ELR (cell line): ENCODE data around the gene SIGLEC6.
"Not testable (repeated sequence)": the region's sequence is repeated elsewhere in the genome, so short reads cannot be mapped to it uniquely, and the experiment has no call there.

Experiments
- DNase-seq: peaks from one replicate; pipeline ENCODE4 v3.0.0-alpha.2; 2015; ENCODE audit warnings: low read depth

The SIGLEC6 gene

DNA sequence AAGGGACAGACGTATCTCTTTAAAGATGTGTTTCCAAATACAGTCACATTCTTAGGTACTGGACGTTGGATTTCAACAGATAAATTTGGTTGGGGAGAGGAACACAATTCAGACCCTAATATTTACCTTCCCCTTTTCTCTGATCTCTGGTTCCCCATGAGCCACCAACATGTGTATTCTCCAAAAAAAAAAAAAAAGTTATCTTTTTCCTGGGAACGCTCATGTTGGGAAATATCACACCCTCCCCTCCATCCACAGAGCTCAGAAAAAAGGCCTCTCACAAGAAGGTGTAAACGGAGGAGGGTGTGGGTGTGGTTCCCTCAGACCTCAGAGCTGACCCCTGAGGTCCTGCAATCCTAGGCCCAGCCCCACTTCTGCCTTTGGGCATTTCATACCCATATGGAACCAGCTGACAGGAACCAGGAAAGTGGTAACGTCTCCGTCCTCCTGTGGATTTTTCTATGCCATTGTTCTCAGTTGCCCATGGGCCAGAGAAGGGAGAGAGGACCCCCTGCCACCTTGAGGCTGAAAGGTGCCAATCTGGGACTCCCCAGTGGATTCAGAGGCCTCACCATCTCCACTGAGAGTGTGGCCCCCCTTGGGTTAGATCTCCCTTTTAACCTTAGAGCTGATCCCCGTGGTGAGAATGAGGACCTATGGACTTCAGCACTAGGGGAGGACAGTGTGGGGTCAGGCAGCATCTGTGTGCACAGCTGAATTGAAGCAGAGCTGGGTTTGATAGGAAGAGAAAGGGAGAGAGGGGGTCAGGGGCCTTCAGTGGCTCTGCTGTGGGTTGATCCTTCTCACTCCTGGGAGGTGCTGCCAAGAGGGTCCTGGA lies 21.4 kb downstream of the SIGLEC6 start:
- DNase-seq, result no peak

DNA sequence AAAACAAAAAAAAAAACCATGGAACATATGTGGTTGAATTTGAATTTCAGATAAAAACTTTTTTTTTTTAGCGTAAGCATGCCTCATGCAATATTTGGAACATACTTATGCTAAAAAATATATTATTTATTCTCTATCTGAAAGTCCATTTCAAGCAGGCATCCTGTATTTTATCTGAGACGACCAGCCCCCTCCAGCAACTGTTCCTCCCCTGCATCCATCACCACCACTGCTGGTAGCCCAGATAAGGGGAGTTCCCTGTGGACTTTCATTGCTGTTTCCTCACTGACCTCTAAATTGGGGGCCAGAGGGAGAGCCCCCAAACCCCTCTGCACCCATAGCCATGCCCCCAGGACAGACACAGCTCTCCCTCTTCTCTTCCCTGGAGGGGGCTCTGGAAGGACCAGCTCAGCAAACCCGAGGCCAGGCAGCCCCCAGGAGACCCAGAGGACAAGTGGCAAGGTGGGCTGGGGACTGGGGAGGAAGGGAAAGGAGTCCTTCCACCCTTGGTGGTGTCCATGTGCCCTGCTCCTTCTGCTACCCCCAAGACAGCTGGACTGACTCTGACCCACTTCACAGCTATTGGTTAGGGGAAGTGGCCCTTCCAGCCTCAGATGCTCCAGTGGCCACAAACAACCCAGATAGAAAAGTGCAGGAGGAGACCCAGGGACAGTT lies 23.3 kb downstream of the SIGLEC6 start:
- DNase-seq, result no peak

DNA sequence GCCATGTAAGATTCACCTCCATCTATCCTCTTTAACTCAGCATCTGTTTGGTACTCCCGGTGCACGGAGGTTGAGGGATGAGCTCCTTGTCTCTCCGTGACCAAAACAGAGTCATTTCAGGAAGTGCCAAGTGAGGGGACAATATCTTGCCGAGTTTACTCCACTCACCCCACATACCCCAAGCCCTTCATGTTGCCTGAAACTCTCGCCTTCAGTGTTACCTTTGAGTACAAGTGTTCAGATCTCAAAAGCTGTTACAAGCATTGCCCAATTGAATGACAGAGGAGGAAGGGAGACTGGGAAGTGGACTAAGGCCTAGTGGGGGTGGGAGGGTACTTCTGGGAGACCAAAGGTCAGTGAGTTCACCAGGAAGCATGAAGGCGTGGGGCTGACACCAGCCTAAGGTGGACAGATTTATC lies 23.8 kb downstream of the SIGLEC6 start:
- no peak for DNase-seq

- no peak for DNase-seq
Observed at GRCh38 chr19:51507192-51507591, 24.3 kb downstream of the SIGLEC6 start.

DNA sequence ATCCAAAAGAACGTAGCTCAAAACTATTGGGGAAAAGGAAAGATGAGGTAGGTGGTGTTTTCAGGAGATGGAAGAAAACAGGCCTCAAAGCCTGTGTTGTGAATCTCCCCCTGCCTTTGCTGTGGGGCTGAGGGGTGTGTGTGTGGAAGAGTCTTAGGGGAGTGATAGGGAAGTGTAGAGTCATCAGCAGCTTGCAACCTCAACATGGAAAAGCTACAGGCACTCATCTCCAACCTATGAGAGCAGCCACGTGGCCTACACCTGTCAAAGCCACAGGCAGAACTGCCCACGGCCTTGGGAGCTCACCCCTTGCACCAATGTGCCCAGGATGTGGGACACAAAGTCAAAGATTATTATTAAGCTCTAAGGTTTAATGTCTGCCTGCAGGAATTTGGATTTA lies 25.6 kb downstream of the SIGLEC6 start:
- no peak for DNase-seq

- no peak for DNase-seq
Observed at GRCh38 chr19:51503896-51504295, 27.6 kb downstream of the SIGLEC6 start.

- DNase-seq, result no peak
Observed at GRCh38 chr19:51503286-51503817, 28.1 kb downstream of the SIGLEC6 start.

DNA sequence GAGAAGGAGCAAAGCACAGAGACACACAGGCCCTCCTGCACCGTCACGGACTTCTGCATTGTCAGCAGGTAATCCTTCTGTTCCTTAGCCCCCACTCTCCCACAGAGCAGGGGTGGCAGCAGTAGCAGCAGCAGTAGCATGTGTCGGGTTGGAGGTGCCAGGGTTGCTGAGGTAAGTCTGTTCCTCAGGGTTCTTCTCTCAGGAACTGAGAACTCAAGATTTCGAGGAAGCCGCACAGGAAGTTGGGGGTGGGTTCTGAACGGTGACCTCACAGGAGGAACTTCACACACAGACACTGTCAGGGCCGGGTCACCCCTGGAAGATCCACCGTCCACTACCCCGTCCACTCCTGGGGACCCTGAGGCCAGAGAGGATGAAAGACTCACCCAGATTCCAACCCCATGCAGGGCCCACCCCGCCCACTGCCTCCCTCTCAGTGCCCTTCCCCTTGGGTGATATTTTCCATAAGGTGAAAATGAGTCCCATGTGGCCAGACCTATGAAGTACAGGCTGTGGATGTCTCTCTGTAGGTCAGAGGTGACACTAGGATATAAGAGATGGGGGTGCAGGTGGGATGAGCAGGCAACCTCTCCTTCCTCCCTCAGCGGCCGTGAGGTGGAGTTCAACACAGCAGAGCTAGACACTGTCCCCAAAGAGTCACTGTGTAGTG lies 29.7 kb downstream of the SIGLEC6 start, which contains the start of gene SIGLEC12:
TSS of gene SIGLEC12 (minus strand) at position 207 of the 670 bp plus-strand sequence. CDS start at position 140, 67 bp downstream.
- DNase-seq, result no peak

DNA sequence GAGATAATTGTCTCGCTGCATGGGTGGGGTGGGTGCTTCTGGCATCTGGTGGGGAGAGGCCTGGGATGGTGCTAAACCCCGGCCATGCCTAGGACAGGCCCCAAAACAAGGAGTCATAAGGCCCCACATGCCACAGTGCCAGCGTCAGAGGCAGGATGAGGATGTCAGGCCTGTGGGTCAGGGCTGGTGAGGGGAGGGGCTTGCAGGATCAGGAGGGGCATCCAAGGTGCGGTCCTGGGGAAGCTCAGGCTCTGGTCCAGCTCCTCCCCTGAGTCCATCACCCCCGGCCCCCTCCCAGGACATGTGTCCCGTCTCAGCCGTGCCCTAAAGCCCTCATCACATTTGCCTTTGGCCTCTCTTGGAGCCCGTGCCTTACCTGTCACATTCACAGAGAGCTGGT lies 30.5 kb downstream of the SIGLEC6 start:
- DNase-seq, result not testable (repeated sequence)

GRCh38 chr19:51497666-51498065 lies 33.8 kb downstream of the SIGLEC6 start:
- no peak for DNase-seq

DNA sequence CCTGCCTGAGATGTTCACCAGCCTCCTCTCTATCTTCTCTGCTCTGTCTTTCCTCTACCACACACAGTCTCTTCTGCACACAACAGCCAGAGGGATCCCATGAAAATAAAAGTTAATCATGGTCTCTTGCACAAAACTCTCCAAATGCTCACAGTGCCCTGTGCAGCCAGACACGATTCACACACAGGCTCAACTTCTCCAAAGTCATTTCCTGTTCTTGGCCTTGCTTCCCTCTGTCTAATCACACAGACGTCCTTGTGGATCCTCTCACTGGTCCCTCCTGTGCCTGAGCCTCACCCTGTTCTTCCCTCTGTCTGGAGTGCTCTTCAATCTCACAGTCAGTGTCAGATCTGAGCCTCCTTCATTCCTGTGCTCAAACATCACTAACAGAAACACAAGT lies 37.7 kb downstream of the SIGLEC6 start:
- DNase-seq, result no peak

DNA sequence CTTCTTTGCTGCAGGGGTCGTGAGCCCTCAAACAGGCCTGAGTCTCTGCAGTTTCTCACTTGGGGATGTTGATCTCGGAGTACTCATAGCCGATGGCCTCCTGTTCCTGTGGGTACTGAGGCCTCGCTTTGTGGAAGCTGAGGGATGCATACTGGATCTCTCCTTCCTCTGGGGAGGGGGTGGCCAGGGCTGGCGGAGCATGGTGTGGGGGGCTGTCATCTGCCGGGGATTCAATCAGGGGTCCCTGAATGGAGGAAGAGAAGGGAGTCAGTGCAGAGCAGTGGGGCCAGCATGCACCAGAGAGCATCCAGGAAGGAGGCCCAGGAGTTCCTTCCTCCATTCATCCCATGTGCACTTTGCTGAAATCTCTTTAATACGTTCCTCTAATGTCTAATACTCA lies 39.9 kb downstream of the SIGLEC6 start:
- no peak for DNase-seq

GRCh38 chr19:51490676-51491075 lies 40.8 kb downstream of the SIGLEC6 start:
- DNase-seq, result no peak

DNA sequence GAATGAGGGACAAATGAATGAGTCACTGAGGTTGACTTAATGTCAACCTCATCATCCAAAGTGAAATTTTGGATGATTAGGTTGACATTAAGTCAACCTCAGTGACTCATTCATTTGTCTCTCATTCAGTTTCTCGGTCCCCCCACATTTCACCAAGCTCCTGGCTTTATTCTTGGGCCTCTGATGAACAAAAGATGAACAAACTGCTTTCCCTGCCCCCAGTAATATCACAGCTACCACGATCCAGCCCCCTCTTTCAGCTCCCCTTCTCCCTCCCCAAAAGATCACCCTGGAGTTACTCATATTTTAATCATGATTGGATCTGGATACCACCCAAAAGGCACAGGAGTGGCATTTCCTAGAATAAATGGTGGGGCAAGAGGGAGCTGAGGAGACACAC lies 42.4 kb downstream of the SIGLEC6 start:
- DNase-seq, result no peak

- DNase-seq, result no peak
Observed at GRCh38 chr19:51488491-51488890, 43.0 kb downstream of the SIGLEC6 start.

DNA sequence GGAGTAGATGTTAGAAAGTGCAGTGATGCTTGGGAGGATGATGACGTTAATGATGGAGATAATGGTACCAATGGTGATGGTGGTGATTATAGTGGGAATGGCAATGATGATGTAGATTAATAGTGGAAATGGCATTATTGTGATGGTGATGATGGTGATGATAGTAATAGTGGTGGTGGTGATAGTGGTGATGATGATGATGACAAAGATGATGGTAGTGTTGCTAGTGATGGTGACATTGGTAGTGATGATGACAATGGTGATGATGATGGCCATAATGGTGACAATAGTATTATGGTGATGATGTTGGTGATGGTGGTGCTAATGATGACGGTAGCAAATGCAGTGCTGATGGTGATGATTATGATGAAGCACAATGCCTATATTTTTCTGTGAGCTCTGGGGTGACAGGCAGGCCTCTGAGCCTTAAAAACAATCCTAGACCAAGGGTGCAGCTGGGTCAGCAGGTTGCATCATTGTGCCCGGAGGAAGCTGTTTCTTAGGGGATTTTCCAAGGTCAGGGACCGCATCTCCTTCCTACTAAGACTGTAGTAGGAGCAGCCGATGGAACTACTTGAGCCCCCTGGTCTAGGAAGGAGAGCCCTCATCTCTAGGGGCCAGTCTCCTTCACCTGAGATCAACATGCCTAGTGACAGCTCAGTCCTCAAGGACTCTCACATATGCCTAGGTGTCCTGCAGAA lies 45.4 kb downstream of the SIGLEC6 start:
- no peak for DNase-seq

DNA sequence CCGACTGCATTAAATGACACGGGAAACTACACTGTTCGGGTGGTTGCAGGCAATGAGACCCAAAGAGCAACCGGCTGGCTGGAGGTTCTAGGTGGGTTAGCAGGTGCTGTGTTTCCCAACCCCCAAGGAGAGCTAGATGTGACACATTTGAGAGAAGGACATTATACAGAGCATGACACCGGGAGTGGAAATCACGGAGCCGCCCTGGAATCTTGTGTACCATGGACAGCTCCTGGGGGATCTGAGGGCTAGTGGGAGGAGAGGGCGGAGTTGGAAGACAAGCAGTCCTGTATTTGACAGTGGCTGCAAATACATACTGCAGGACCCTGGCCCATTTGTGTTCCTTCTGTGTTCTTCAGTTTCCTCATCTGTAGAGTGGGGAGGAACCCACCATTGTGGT lies 50.9 kb downstream of the SIGLEC6 start:
- DNase-seq, result peak; percentile 10

GRCh38 chr19:51479531-51480331 lies 51.7 kb downstream of the SIGLEC6 start:
- no peak for DNase-seq

DNA sequence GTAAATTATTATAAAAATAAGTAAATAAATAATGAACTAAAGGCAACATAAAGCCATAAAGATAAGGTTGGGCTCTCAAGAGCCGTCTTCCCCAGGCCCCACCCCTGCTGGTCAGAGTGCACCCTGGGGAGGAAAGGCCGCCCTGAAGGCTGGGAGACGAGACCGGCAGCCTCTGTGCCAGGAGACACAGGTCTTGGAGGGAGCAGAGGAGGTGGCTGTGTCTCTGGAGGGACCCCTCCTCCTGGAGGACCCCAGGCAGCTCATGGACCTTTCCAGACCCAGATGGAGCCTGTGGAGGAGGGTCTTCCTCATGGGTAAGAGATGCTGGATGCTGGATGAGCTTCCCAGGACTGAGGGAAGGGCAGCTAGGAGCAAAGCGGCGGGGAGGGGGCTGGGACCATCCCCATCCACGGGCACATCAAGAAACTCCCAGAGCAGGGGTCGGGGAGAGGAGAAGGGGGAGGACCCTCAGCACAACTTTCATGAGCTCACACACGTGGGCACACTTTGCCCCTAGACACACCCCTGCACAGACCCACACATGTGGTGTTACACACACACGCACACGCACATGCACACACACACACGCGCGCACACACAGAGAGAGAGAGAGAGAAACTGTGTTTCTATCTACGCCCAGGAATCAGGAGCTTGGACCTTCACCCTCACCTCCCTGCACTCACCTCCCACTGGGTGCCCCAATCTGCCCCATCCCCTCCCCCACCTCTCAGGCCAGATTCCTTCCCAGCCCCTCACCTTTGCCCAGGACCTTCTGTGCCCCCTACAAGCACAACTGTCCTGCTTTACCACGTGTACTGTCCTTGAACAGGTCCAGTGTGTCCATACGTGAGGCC lies 52.9 kb downstream of the SIGLEC6 start, which contains the start of gene CEACAM18:
TSS of gene CEACAM18 (plus strand) at position 159 of the 854 bp plus-strand sequence.
- no peak for DNase-seq

GRCh38 chr19:51477344-51477743 lies 54.1 kb downstream of the SIGLEC6 start:
- DNase-seq, result no peak
